G401.6 (cell line): ENCODE measurements around the gene ODAPH.

Experiments used
- FAIRE-seq: peaks from 2 replicates; lab custom pipeline; 2012; peaks lifted over from hg19 to GRCh38; lab: Jason Lieb, UNC

ODAPH gene

DNA sequence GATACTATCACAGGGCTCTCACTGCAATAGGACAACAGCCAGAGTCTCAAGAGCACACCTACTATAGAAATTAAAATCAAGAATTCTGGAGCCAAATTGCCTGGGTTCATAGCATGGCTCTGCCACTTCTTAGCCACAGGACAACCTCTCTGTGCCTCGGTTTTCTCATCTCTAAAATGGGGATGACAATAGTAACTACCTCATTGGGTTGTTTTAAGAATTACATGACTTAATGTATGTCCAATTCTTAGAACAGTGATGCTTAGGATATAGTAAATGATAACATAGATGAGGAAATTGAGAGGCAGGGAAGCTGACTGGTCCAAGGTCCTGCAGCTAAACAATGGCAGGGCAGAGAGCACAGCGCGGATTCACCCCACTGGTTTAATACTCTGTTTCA lies 11.0 kb upstream of the ODAPH start:
- FAIRE-seq: no peak

DNA sequence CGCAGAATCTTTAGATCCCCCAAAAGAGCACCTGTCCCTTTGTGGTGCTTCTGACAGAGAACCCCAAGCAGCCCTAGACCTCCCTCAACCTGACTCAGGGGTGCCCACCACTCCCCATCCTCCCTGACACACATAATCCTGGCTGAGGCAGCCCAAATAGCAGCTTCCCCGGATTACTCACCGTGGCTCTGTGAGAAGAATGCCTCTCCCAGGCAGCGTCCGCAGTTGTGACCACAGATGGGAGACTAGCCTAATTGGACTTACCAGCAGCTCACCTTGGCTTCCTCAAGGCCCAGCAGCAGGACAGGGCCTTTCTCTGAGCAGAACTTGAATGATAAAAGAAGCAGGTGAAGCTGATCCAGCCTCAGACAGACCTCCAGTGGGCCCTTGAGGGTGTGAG lies 10.3 kb upstream of the ODAPH start:
- no peak for FAIRE-seq

GRCh38 chr4:75547647-75548387 lies 8.0 kb upstream of the ODAPH start:
- no peak for FAIRE-seq

DNA sequence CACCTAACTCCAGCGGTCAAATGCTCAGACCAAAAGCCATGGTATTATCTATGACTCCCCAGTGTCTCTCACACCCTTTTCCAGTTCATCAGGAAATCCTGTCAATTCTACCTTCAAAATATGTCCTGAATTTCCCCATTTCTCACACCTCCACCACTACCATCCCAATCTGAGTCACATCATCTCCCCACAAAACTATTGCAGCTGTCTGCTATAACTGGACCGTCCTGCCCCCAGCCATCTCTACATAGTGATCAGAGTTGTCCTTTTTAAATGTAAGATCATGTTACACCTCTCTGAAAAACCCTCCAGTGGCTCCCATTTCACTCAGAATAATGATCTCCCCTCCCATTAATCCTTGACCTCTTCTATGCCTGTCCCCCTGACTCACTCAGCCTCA lies 6.8 kb upstream of the ODAPH start:
- no peak for FAIRE-seq

GRCh38 chr4:75552452-75552851 lies 3.4 kb upstream of the ODAPH start:
- FAIRE-seq: no peak

DNA sequence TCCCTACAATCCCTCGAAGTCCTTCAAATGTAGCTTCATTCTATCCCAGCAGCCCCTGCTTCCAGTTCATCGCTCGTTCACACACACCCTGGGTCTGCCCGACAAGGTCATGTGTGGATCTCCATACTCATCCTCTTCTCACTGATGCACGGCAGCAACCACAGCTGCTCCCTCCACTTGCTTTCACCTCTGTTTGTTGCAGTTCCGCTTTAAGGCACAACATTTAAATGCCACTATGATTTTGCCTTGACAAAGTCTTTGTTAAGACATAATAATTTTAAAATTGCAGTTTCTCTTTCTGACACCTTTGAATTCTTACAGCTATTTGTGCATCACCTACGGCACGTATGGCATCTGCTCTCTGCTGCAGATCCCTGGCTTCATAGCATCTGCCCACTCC lies 1.8 kb downstream of the ODAPH start:
- FAIRE-seq: no peak

DNA sequence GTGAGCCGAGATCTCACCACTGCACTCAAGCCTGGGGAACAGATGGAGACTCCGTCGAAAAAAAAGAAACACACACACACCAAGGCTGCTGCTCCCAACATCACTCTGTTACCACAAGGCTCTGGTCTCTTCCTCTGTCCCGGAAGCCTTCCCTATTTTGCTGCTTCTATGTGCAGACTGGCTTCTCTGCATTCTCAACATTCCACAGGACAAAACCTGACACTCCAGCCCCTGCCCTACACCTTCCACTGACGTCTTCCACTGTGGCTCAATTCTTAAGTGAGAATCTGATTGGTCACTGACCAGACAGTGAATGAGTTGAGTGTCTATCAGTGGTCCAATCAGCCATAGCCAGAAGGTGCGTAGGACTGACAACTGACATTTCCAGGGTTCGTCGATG lies 5.9 kb downstream of the ODAPH start:
- FAIRE-seq: no peak

GRCh38 chr4:75564023-75564422 lies 8.2 kb downstream of the ODAPH start:
- FAIRE-seq: no peak

DNA sequence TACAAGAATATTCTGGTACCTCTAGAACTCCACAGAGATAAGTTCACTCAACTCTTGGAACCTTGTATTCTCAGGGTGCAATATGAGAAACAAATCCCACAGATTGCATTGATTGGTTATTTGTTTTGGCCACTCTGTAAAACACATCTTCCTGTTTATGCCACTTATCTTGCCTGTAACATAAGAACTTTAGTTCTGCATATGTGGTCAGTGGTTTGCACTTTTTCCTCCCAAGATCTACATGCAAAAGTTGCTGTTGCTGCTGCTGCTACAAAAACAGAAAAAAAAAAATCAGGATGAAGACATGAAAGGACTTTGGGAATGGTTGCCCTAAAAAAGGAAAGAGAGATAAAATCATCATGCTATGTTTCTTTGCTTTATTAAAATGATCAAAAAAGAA lies 9.6 kb downstream of the ODAPH start:
- no peak for FAIRE-seq

GRCh38 chr4:75566911-75567310 lies 11.0 kb downstream of the ODAPH start:
- FAIRE-seq: no peak

- FAIRE-seq: no peak
Observed at GRCh38 chr4:75567725-75568124, 11.9 kb downstream of the ODAPH start.

DNA sequence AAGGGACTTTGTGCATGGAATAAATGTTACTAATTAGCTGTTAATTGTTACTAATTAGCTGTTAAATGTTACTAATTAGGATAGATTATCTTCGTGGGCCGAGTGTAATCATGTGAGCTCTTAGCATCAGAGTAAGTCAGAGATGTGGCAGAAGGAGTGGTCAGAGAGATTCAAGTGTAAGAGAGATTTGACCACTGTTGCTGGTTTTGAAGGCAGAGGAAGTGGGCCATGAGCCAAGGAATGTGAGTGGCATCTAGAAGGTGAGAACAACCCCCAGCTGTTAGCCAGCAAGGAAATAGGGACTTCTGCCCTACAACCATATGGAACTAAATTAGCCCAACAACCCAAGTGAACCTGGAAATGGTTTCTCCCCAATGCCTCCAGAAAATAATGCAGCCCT lies 28.2 kb downstream of the ODAPH start:
- no peak for FAIRE-seq

GRCh38 chr4:75593393-75593792 lies 37.5 kb downstream of the ODAPH start:
- no peak for FAIRE-seq

- no peak for FAIRE-seq
Observed at GRCh38 chr4:75596061-75596460, 40.2 kb downstream of the ODAPH start.

DNA sequence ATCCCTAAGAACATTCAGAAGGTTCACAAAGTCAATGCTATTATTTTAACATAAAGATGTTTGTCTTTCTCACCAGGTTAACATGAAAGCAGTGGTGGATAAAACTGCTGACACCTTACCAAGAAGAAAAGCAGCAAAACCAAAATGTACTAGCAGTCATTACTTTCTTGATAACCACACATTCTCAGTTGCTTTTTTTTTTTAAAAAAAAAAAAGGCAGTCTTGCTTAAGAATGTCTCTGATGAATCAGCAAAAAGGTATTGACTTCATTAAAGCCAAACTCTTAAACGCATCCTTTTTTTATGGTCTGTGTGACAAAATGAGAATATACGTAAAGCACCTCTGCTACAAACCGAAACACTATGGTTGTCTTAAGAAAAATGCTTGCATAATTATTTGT lies 42.5 kb downstream of the ODAPH start:
- no peak for FAIRE-seq

- no peak for FAIRE-seq
Observed at GRCh38 chr4:75599647-75600046, 43.8 kb downstream of the ODAPH start.

DNA sequence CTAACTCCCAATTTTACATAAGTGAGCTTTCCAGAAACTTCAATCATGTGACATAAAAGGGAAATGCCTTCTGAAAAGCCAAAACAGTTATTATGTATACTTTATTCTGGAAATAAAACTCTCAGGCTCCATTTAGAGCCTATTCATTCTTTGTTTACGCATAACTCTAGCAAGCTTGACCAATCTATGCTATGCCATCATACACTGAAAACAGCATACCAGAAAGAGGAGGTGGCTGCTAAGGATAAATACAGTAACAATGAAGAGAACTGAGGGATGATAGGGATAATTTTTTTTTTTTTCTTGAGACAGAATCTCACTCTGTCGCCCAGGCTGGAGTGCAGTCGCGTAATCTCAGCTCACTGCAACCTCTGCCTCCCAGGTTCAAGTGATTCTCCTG lies 50.1 kb downstream of the ODAPH start:
- FAIRE-seq: no peak

DNA sequence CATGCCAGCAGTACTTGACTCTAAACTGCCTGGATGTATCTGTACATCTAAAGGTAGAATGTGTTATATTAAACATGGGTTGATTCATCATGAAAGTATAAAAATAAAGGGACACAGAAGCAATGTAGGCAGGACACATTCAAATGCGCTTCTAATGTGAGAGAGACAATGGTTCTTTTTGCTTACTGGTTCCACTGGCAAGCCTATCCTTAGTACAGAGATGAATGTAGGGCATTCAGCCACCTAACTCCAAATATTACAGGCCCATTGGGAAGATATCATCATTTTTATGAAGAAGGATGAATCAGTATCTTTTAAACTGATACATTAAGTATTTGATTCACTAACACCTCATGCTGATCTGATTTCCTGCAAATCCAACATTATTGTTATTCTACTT lies 56.4 kb downstream of the ODAPH start:
- no peak for FAIRE-seq
